GM23248 (cell line): Measurements from ENCODE around the gene ROCK2. TPM values are rescaled to one million over a fixed set of nuclear protein-coding genes. Genes with fewer than 3 reads are reported as not detected.

Experiments used
- DNase-seq: peaks from one replicate; pipeline ENCODE4 v3.0.0-alpha.2; 2015
- H2AFZ ChIP-seq: fragments of 200-600 bp; sonication (generic); 2 replicates; pipeline ENCODE4 v1.6.1; 2016; ENCODE audit warnings: antibody characterized with exemption
- H3F3A ChIP-seq: fragments of 200-600 bp; sonication (generic); 2 replicates; pipeline ENCODE4 v1.6.1; 2016; ENCODE audit warnings: mild to moderate bottlenecking, antibody characterized with exemption, mixed run types; ENCODE audit not compliant: insufficient read depth
- H3K27ac ChIP-seq: fragments of 200-600 bp; sonication (generic); 2 replicates; pipeline ENCODE4 v1.5.1; 2016; ENCODE audit warnings: mild to moderate bottlenecking
- H3K27me3 ChIP-seq: fragments of 200-600 bp; sonication (generic); replicated peaks from 2 replicates; pipeline ENCODE4 v1.6.1; 2016; ENCODE audit warnings: mild to moderate bottlenecking; ENCODE audit not compliant: insufficient read depth
- H3K36me3 ChIP-seq: fragments of 200-600 bp; sonication (generic); 2 replicates; pipeline ENCODE4 v1.6.1; 2016; ENCODE audit warnings: low read depth, mild to moderate bottlenecking
- H3K4me1 ChIP-seq: fragments of 200-600 bp; sonication (generic); 2 replicates; pipeline ENCODE4 v1.6.1; 2016; ENCODE audit warnings: mild to moderate bottlenecking; ENCODE audit not compliant: insufficient read depth
- H3K4me2 ChIP-seq: fragments of 200-600 bp; sonication (generic); one replicate; pipeline ENCODE4 v1.6.1; 2016; ENCODE audit warnings: mild to moderate bottlenecking; ENCODE audit not compliant: unreplicated experiment
- H3K4me3 ChIP-seq: fragments of 200-600 bp; sonication (generic); 2 replicates; pipeline ENCODE4 v1.5.1; 2016; ENCODE audit warnings: mild to moderate bottlenecking
- H3K79me2 ChIP-seq: fragments of 200-600 bp; sonication (generic); 2 replicates; pipeline ENCODE4 v1.6.1; 2016; ENCODE audit warnings: mild to moderate bottlenecking; ENCODE audit not compliant: insufficient read depth
- H3K9ac ChIP-seq: fragments of 200-600 bp; sonication (generic); 2 replicates; pipeline ENCODE4 v1.6.1; 2016; ENCODE audit warnings: mild to moderate bottlenecking
- H3K9me2 ChIP-seq: fragments of 200-600 bp; sonication (generic); 2 replicates; pipeline ENCODE4 v1.6.1; 2016; ENCODE audit warnings: mixed run types, mild to moderate bottlenecking, moderate library complexity; ENCODE audit not compliant: insufficient read depth
- H3K9me3 ChIP-seq: fragments of 200-600 bp; sonication (generic); one replicate; pipeline ENCODE4 v1.6.1; 2017; ENCODE audit warnings: low read depth
- H4K20me1 ChIP-seq: fragments of 200-600 bp; sonication (generic); 2 replicates; pipeline ENCODE4 v1.6.0; 2016; ENCODE audit not compliant: insufficient read depth
- EZH2 ChIP-seq: fragments of 200-600 bp; sonication (generic); IDR thresholded peaks from 2 replicates; pipeline ENCODE4 v1.6.1; 2018; ENCODE audit warnings: antibody characterized with exemption, mild to moderate bottlenecking; ENCODE audit not compliant: insufficient read depth, poor library complexity, severe bottlenecking
- EZH2phosphoT487 ChIP-seq: fragments of 200-600 bp; sonication (generic); IDR thresholded peaks from 2 replicates; pipeline ENCODE4 v1.6.1; 2018; ENCODE audit warnings: antibody characterized with exemption, moderate library complexity, mild to moderate bottlenecking, low read depth; ENCODE audit not compliant: insufficient read depth
- WGBS, 2 experiments: methylation state at CpG; one replicate each; pipeline ENCODE4 v1.1.6; 2015 to 2017; ENCODE audit warnings: low lambda C conversion rate in 2 of 2, low coverage in 1 of 2; ENCODE audit errors: missing lambda C conversion rate in 2 of 2; 5-methylcytosine and 5-hydroxymethylcytosine counted together
- in situ Hi-C: fragments of 300-500 bp; cut with MboI; formaldehyde crosslinking; loops from 2 replicates; pipeline ENCODE4 v1.15.0; 2020
- polyA plus RNA-seq: library from polyadenylated mRNA; unstranded; fragments of >200 nt; fragmentation: Nextera tagmentation; extraction: Ambion mirVana; gene quantifications from 2 replicates; pipeline ENCODE4 v1.2.1, GENCODE V29; 2016
- total RNA-seq: library from RNA; depleted of rRNA; stranded (reverse); fragments of >200 nt; shearing (Covaris generic); gene quantifications from 2 replicates; pipeline ENCODE4 v1.2.3, GENCODE V29; 2014

ROCK2 gene
- total and polyA plus RNA-seq, 2 experiments from 2014 or later = 19.9 to 38.3 TPM

GRCh38 chr2:11366326-11366741 is 21.9 kb upstream of the ROCK2 start:
- DNase-seq = no peak
- no peaks in the 10 kb centered on the region for H3F3A ChIP-seq
- H3K4me1 ChIP-seq = 0 out of 2 replicates have a peak, but pooled peaks cover 3% of the 10 kb centered on the region
- no peak overlapping the region for H3K4me2 ChIP-seq
- no peak overlapping the region for H3K9ac ChIP-seq
- no peaks in the 10 kb centered on the region for H3K9me3 ChIP-seq
- H2AFZ ChIP-seq = no peak overlapping the region
- H3K27me3 ChIP-seq = no peaks in the 10 kb centered on the region
- no peaks in the 10 kb centered on the region for H3K36me3 ChIP-seq
- H3K27ac ChIP-seq = no peak overlapping the region
- TF ChIP-seq EZH2 = no peak
- TF ChIP-seq EZH2phosphoT487 = no peak
- H3K9me2 ChIP-seq = no peaks in the 10 kb centered on the region
- no peaks in the 10 kb centered on the region for H4K20me1 ChIP-seq
- 90% methylated on average over 5 of the region's 5 CpGs for WGBS, 2 experiments
- no peak overlapping the region for H3K4me3 ChIP-seq
- in situ Hi-C loops = no loop called here
- no peaks in the 10 kb centered on the region for H3K79me2 ChIP-seq

- 71 to 73% methylated on average over 7 of the region's 7 CpGs for WGBS, 2 experiments
- Histone ChIP-seq H3K79me2 (no peaks in the 10 kb centered on the region), H3K36me3 (no peaks in the 10 kb centered on the region), H2AFZ (no peak overlapping the region), H3K9me3 (no peaks in the 10 kb centered on the region), H3K9ac (no peak overlapping the region), H3F3A (no peaks in the 10 kb centered on the region), H4K20me1 (no peaks in the 10 kb centered on the region), H3K4me3 (no peak overlapping the region), H3K9me2 (no peaks in the 10 kb centered on the region), H3K4me1 (0 out of 2 replicates have a peak, but pooled peaks cover 3% of the 10 kb centered on the region), H3K4me2 (no peak overlapping the region), H3K27ac (no peak overlapping the region), H3K27me3 (no peaks in the 10 kb centered on the region)
- in situ Hi-C loops = no loop called here
- TF ChIP-seq EZH2 (no peak), EZH2phosphoT487 (no peak)
- DNase-seq = no peak
Measured at GRCh38 chr2:11365096-11365879, 20.9 kb upstream of the ROCK2 start.

- Histone ChIP-seq H3K4me2 (no peak overlapping the region), H3F3A (no peaks in the 10 kb centered on the region), H3K27me3 (no peaks in the 10 kb centered on the region), H3K9me3 (no peaks in the 10 kb centered on the region), H3K9me2 (no peaks in the 10 kb centered on the region), H3K79me2 (no peaks in the 10 kb centered on the region), H3K9ac (no peak overlapping the region), H2AFZ (no peak overlapping the region), H4K20me1 (no peaks in the 10 kb centered on the region), H3K27ac (no peak overlapping the region), H3K4me3 (no peak overlapping the region), H3K4me1 (0 out of 2 replicates have a peak, but pooled peaks cover 3% of the 10 kb centered on the region), H3K36me3 (no peaks in the 10 kb centered on the region)
- in situ Hi-C loops = no loop called here
- TF ChIP-seq EZH2phosphoT487 = no peak
- TF ChIP-seq EZH2 = no peak
- WGBS, 2 experiments = 83 to 88% methylated on average over 7 of the region's 7 CpGs
- DNase-seq = no peak
Measured at GRCh38 chr2:11364565-11364887, 20.1 kb upstream of the ROCK2 start.

GRCh38 chr2:11363868-11364564 is 19.6 kb upstream of the ROCK2 start:
- TF ChIP-seq EZH2 (no peak), EZH2phosphoT487 (no peak)
- DNase-seq = no peak
- Histone ChIP-seq H3K27ac (no peak overlapping the region), H3K4me3 (no peak overlapping the region), H3K36me3 (no peaks in the 10 kb centered on the region), H3K9me2 (no peaks in the 10 kb centered on the region), H3K79me2 (no peaks in the 10 kb centered on the region), H3K9ac (no peak overlapping the region), H3K27me3 (no peaks in the 10 kb centered on the region), H2AFZ (no peak overlapping the region), H3K4me2 (no peak overlapping the region), H3K4me1 (0 out of 2 replicates have a peak, but pooled peaks cover 3% of the 10 kb centered on the region), H3K9me3 (no peaks in the 10 kb centered on the region), H4K20me1 (no peaks in the 10 kb centered on the region), H3F3A (no peaks in the 10 kb centered on the region)
- in situ Hi-C loops = no loop called here
- 75 to 79% methylated on average over 10 of the region's 10 CpGs for WGBS, 2 experiments
